ENCODE results near the gene METTL25B. TPM values are rescaled to one million over a fixed set of nuclear protein-coding genes. Genes with fewer than 3 reads are reported as not detected.

The METTL25B gene
- total RNA-seq, 1 experiment from 2014 or later: 10.4 TPM

DNA sequence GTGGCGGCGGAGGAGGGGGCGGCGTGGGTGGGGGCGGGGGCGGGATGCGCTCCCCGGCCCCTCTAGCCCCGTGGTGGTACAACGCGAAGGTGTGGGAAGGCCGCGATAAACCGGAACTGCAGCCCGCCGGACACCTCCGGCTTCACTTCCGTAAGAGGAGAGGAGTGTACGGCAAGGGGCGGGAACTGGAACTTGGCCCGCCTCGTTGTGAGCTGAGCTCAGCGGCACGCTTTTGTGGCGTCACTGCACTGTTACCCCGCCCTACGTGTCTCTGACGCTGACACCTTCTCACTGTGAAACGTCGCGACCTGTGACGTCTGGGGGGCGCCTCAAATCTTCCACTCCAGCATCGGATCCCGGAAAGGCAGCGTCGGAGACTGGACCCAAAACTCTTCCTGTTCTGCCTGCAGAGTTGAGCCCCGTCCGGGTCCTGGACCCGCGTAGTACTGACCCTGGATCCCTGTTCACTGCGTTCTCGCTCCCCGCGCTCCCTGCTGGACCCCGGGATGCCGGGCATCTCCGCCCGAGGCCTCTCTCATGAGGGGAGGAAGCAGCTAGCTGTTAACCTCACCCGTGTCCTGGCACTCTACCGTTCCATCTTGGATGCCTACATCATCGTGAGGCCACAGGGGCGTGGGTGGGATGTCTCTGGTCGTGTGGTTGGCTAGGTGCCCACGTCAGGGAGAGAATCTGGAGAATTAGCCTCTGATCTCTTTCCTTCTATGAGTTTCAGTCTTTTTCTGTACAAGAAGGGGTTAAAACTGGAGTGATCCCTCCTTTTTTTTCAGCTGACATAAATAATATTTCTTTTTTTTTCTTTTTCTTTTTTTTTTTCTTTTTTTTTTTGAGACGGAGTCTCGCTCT, 562 bp downstream of the METTL25B start, which contains the start of gene ISG20L2:
TSS of gene ISG20L2 (minus strand) at position 168 of the 864 bp plus-strand sequence. CDS start 1,114 bp downstream, outside the sequence.
- Histone ChIP-seq H3K9me2 (replicated peaks; ENCODE audit: low read length) (no peaks in the 10 kb centered on the region), H3K9ac (ENCODE audit: low read length) (peak within 1 kb of the TSS; percentile 97), H4K20me1 (ENCODE audit: low read length) (peaks cover 28% of the 10 kb centered on the region), H3F3A (ENCODE audit: low read length, unreplicated experiment) (peaks cover 5% of the 10 kb centered on the region), H3K27ac (ENCODE audit: low read length) (peak within 1 kb of the TSS; percentile 67), H2AFZ (ENCODE audit: low read length) (peak within 1 kb of the TSS; percentile 87), H3K27me3 (ENCODE audit: low read length) (no peaks in the 10 kb centered on the region), H3K9me3 (ENCODE audit: low read length) (no peaks in the 10 kb centered on the region), H3K4me1 (ENCODE audit: insufficient read depth, low read length) (peaks cover 27% of the 10 kb centered on the region), H3K36me3 (ENCODE audit: low read depth, low read length) (peaks cover 17% of the 10 kb centered on the region), H3K4me3 (ENCODE audit: low read length) (peak within 1 kb of the TSS; percentile 98), H3K4me2 (ENCODE audit: low read length) (peak within 1 kb of the TSS; percentile 99), H3K79me2 (ENCODE audit: low read length) (peaks cover 60% of the 10 kb centered on the region)
- TF ChIP-seq EZH2phosphoT487 (IDR thresholded peaks at IDR 0.05; ENCODE audit: borderline replicate concordance, low read length) (no peak), EZH2 (IDR thresholded peaks at IDR 0.05; ENCODE audit: low read length, unreplicated experiment) (no peak)
- TF ChIP-seq, protein P1, sequence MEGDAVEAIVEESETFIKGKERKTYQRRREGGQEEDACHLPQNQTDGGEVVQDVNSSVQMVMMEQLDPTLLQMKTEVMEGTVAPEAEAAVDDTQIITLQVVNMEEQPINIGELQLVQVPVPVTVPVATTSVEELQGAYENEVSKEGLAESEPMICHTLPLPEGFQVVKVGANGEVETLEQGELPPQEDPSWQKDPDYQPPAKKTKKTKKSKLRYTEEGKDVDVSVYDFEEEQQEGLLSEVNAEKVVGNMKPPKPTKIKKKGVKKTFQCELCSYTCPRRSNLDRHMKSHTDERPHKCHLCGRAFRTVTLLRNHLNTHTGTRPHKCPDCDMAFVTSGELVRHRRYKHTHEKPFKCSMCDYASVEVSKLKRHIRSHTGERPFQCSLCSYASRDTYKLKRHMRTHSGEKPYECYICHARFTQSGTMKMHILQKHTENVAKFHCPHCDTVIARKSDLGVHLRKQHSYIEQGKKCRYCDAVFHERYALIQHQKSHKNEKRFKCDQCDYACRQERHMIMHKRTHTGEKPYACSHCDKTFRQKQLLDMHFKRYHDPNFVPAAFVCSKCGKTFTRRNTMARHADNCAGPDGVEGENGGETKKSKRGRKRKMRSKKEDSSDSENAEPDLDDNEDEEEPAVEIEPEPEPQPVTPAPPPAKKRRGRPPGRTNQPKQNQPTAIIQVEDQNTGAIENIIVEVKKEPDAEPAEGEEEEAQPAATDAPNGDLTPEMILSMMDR (conservative IDR thresholded peaks at IDR 0.05; ENCODE audit: low read depth, low read length): no peak
- POLR2A ChIA-PET (ENCODE audit: unreplicated experiment): interaction anchor here (0.6 to 2.0 kb wide), 10 partner anchors 12 to 1755 kb away, joined by 3 to 28 read pairs (median 4); partner anchors contain the start of genes MRPL24, PMF1 and PRCC
- intact Hi-C loops (cut with micrococcal nuclease): loop anchor here (1.0 kb wide), 3 partner anchors 12 to 38 kb away; partner anchors contain the start of genes HDGF, MRPL24 and PRCC
- BruUV-seq (replicated peaks): TSS peak; percentile 78
- peak; percentile 78 for ATAC-seq
- CTCF ChIA-PET: interaction anchor here (0.5 to 2.1 kb wide), 6 partner anchors 12 to 228 kb away, joined by 3 to 16 read pairs (median 6); partner anchors contain the start of genes HDGF, MRPL24 and NES
- peak; percentile 98 for DNase-seq

DNA sequence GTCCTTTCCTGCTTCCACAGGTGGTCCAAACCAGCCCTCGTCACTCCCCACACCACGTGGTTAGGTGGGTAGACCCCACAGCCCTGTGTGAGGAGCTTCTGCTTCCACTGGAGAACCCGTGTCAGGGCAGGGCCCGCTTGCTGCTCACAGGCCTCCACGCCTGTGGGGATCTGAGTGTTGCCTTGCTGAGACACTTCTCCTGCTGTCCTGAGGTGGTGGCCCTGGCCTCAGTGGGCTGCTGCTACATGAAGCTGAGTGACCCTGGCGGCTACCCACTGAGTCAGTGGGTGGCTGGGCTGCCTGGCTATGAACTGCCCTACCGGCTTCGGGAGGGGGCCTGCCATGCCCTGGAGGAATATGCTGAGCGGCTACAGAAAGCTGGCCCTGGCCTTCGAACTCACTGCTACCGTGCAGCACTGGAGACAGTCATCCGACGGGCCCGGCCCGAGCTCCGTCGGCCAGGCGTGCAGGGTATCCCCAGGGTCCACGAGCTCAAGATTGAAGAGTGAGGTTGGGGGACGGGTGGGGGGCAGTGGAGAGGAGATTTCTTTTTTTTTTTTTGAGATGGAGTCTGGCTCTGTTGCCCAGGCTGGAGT, 5.8 kb downstream of the METTL25B start:
- Histone ChIP-seq H3K9ac (ENCODE audit: low read length) (no peak overlapping the region), H3K79me2 (ENCODE audit: low read length) (peaks cover 18% of the 10 kb centered on the region), H3K4me3 (ENCODE audit: low read length) (no peak overlapping the region), H3F3A (ENCODE audit: low read length, unreplicated experiment) (peaks cover 5% of the 10 kb centered on the region), H3K4me1 (ENCODE audit: insufficient read depth, low read length) (0 out of 2 replicates have a peak, but pooled peaks cover 7% of the 10 kb centered on the region), H3K27ac (ENCODE audit: low read length) (no peak overlapping the region), H3K27me3 (ENCODE audit: low read length) (no peaks in the 10 kb centered on the region), H3K9me2 (replicated peaks; ENCODE audit: low read length) (no peaks in the 10 kb centered on the region), H4K20me1 (ENCODE audit: low read length) (no peaks in the 10 kb centered on the region), H2AFZ (ENCODE audit: low read length) (no peak overlapping the region), H3K4me2 (ENCODE audit: low read length) (no peak overlapping the region), H3K9me3 (ENCODE audit: low read length) (no peaks in the 10 kb centered on the region), H3K36me3 (ENCODE audit: low read depth, low read length) (peaks cover 6% of the 10 kb centered on the region; the same call in 1 of the 2 replicates)
- ChIA-PET CTCF (no interaction called here), POLR2A (ENCODE audit: unreplicated experiment) (no interaction called here)
- TF ChIP-seq, protein P1 (conservative IDR thresholded peaks at IDR 0.05; ENCODE audit: low read depth, low read length): no peak
- TF ChIP-seq EZH2phosphoT487 (IDR thresholded peaks at IDR 0.05; ENCODE audit: borderline replicate concordance, low read length) (no peak), EZH2 (IDR thresholded peaks at IDR 0.05; ENCODE audit: low read length, unreplicated experiment) (no peak)
- DNase-seq (no peak), ATAC-seq (no peak)
- intact Hi-C loops (cut with micrococcal nuclease): no loop called here
- BruUV-seq (replicated peaks): no TSS peak
